ACC112 (cell line): ENCODE results near the gene RRAS.

Experiments
- H2AFZ ChIP-seq: fragments of 200-600 bp; sonication (generic); one replicate; pipeline ENCODE4 v1.6.0; 2017; ENCODE audit warnings: antibody characterized with exemption, low read length; ENCODE audit not compliant: unreplicated experiment
- H3K27ac ChIP-seq: fragments of 200-600 bp; sonication (generic); 2 replicates; pipeline ENCODE4 v1.5.1; 2014; ENCODE audit warnings: low read depth, mild to moderate bottlenecking, antibody characterized with exemption, low read length, moderate library complexity
- H3K27me3 ChIP-seq: fragments of 200-600 bp; sonication (generic); 2 replicates; pipeline ENCODE4 v1.6.1; 2014; ENCODE audit warnings: mild to moderate bottlenecking, antibody characterized with exemption, low read length, moderate library complexity, mixed read lengths; ENCODE audit not compliant: insufficient read depth
- H3K36me3 ChIP-seq: fragments of 200-600 bp; sonication (generic); 2 replicates; pipeline ENCODE4 v1.6.1; 2016; ENCODE audit warnings: mild to moderate bottlenecking, antibody characterized with exemption, low read length, moderate library complexity, mixed read lengths; ENCODE audit not compliant: insufficient read depth
- H3K4me1 ChIP-seq: fragments of 200-600 bp; sonication (generic); one replicate; pipeline ENCODE4 v1.6.1; 2016; ENCODE audit warnings: low read length, mixed read lengths; ENCODE audit not compliant: insufficient read depth, unreplicated experiment, control insufficient read depth
- H3K4me3 ChIP-seq: fragments of 200-600 bp; sonication (generic); 2 replicates; pipeline ENCODE4 v1.5.1; 2014; ENCODE audit warnings: mild to moderate bottlenecking, low read depth, low read length
- H3K79me2 ChIP-seq: fragments of 200-600 bp; sonication (generic); one replicate; pipeline ENCODE4 v1.6.0; 2016; ENCODE audit warnings: low read length; ENCODE audit not compliant: control insufficient read depth, unreplicated experiment, insufficient read depth

RRAS gene

GRCh38 chr19:49660338-49660961 is 20.5 kb upstream of the RRAS start:
- Histone ChIP-seq H3K36me3 (0 out of 2 replicates have a peak, but pooled peaks cover 3% of the 10 kb centered on the region), H3K27me3 (no peaks in the 10 kb centered on the region), H2AFZ (no peak overlapping the region), H3K27ac (no peak overlapping the region), H3K4me1 (no peaks in the 10 kb centered on the region), H3K79me2 (peaks cover 6% of the 10 kb centered on the region), H3K4me3 (no peak overlapping the region)

- H3K27ac ChIP-seq, result no peak overlapping the region
- no peak overlapping the region for H2AFZ ChIP-seq
- no peaks in the 10 kb centered on the region for H3K27me3 ChIP-seq
- no peaks in the 10 kb centered on the region for H3K79me2 ChIP-seq
- H3K4me3 ChIP-seq, result no peak overlapping the region
- 0 out of 2 replicates have a peak, but pooled peaks cover 3% of the 10 kb centered on the region for H3K36me3 ChIP-seq
- no peaks in the 10 kb centered on the region for H3K4me1 ChIP-seq
Observed at GRCh38 chr19:49658566-49659442, 18.9 kb upstream of the RRAS start.

GRCh38 chr19:49658139-49658517 is 18.2 kb upstream of the RRAS start:
- 0 out of 2 replicates have a peak, but pooled peaks cover 3% of the 10 kb centered on the region for H3K36me3 ChIP-seq
- H3K79me2 ChIP-seq, result no peaks in the 10 kb centered on the region
- no peaks in the 10 kb centered on the region for H3K27me3 ChIP-seq
- H3K4me3 ChIP-seq, result no peak overlapping the region
- H3K27ac ChIP-seq, result no peak overlapping the region
- no peak overlapping the region for H2AFZ ChIP-seq
- no peaks in the 10 kb centered on the region for H3K4me1 ChIP-seq

- Histone ChIP-seq H3K27ac (no peak overlapping the region), H3K4me1 (no peaks in the 10 kb centered on the region), H3K36me3 (0 out of 2 replicates have a peak, but pooled peaks cover 3% of the 10 kb centered on the region), H3K4me3 (no peak overlapping the region), H3K27me3 (no peaks in the 10 kb centered on the region), H3K79me2 (no peaks in the 10 kb centered on the region), H2AFZ (no peak overlapping the region)
Observed at GRCh38 chr19:49657493-49658138, 17.7 kb upstream of the RRAS start.

- Histone ChIP-seq H2AFZ (no peak overlapping the region), H3K4me1 (no peaks in the 10 kb centered on the region), H3K36me3 (0 out of 2 replicates have a peak, but pooled peaks cover 3% of the 10 kb centered on the region), H3K27ac (no peak overlapping the region), H3K27me3 (no peaks in the 10 kb centered on the region), H3K79me2 (no peaks in the 10 kb centered on the region), H3K4me3 (no peak overlapping the region)
Observed at GRCh38 chr19:49656456-49657109, 16.6 kb upstream of the RRAS start.

GRCh38 chr19:49655570-49656455 is 15.9 kb upstream of the RRAS start:
- Histone ChIP-seq H3K27me3 (no peaks in the 10 kb centered on the region), H3K79me2 (no peaks in the 10 kb centered on the region), H3K27ac (no peak overlapping the region), H3K36me3 (no peaks in the 10 kb centered on the region), H3K4me3 (no peak overlapping the region), H3K4me1 (no peaks in the 10 kb centered on the region), H2AFZ (no peak overlapping the region)

GRCh38 chr19:49654581-49654980 is 14.6 kb upstream of the RRAS start:
- H3K4me1 ChIP-seq, result no peaks in the 10 kb centered on the region
- no peak overlapping the region for H3K4me3 ChIP-seq
- H3K27ac ChIP-seq, result no peak overlapping the region
- H3K27me3 ChIP-seq, result no peaks in the 10 kb centered on the region
- H3K36me3 ChIP-seq, result 0 out of 2 replicates have a peak, but pooled peaks cover 3% of the 10 kb centered on the region
- no peak overlapping the region for H2AFZ ChIP-seq
- H3K79me2 ChIP-seq, result no peaks in the 10 kb centered on the region

GRCh38 chr19:49653466-49653806 is 13.5 kb upstream of the RRAS start:
- H3K27ac ChIP-seq, result no peak overlapping the region
- H2AFZ ChIP-seq, result no peak overlapping the region
- H3K4me3 ChIP-seq, result no peak overlapping the region
- H3K27me3 ChIP-seq, result no peaks in the 10 kb centered on the region
- 0 out of 2 replicates have a peak, but pooled peaks cover 3% of the 10 kb centered on the region for H3K36me3 ChIP-seq
- no peaks in the 10 kb centered on the region for H3K79me2 ChIP-seq
- H3K4me1 ChIP-seq, result no peaks in the 10 kb centered on the region

GRCh38 chr19:49652551-49653465 is 12.9 kb upstream of the RRAS start:
- H3K27ac ChIP-seq, result no peak overlapping the region
- H3K27me3 ChIP-seq, result no peaks in the 10 kb centered on the region
- no peak overlapping the region for H2AFZ ChIP-seq
- no peaks in the 10 kb centered on the region for H3K4me1 ChIP-seq
- 0 out of 2 replicates have a peak, but pooled peaks cover 3% of the 10 kb centered on the region for H3K36me3 ChIP-seq
- no peaks in the 10 kb centered on the region for H3K79me2 ChIP-seq
- H3K4me3 ChIP-seq, result no peak overlapping the region
